ENCODE data around the gene PC.

DNA sequence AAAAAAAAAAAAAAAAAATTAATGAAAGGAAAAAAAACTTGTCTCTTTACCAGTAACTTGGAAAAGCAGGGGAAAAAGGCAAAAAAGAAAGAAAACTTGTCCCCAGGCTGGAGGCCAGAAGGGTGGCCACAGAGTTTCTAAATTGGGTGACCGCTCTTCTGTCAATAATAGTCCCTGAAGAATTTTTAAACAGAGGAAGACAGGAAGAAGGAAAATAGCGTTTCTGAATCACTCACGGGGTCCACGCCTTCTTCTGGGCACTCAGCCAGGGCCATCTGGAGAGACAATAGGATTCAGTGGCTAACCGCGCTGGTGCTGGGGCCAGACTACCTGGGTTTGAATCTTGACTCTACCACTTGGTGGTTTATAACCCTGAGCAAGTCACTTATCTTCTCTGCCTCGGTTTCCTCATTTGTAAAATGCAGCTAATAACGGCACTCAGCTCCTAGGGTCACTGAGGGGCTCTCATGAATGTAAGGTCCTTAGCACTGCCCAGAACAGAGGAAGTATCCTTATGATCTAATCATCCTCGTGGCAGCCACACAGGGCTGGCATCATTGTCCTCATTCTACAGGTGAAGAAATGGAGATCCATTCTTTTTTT lies 23.9 kb upstream of the PC start:
- TF ChIP-seq, protein P1, sequence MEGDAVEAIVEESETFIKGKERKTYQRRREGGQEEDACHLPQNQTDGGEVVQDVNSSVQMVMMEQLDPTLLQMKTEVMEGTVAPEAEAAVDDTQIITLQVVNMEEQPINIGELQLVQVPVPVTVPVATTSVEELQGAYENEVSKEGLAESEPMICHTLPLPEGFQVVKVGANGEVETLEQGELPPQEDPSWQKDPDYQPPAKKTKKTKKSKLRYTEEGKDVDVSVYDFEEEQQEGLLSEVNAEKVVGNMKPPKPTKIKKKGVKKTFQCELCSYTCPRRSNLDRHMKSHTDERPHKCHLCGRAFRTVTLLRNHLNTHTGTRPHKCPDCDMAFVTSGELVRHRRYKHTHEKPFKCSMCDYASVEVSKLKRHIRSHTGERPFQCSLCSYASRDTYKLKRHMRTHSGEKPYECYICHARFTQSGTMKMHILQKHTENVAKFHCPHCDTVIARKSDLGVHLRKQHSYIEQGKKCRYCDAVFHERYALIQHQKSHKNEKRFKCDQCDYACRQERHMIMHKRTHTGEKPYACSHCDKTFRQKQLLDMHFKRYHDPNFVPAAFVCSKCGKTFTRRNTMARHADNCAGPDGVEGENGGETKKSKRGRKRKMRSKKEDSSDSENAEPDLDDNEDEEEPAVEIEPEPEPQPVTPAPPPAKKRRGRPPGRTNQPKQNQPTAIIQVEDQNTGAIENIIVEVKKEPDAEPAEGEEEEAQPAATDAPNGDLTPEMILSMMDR (IDR thresholded peaks at IDR 0.05; ENCODE audit: poor library complexity): no peak
- no peak for TF ChIP-seq EZH2phosphoT487 (IDR thresholded peaks at IDR 0.05; ENCODE audit: low read depth, severe bottlenecking, unreplicated experiment)
- TF ChIP-seq EZH2 (IDR thresholded peaks at IDR 0.05; ENCODE audit: borderline replicate concordance): no peak

All from hepatocyte (in vitro differentiated cells).